GM19043 (cell line): ENCODE measurements around the gene GABRG3.

Experiments used
- ATAC-seq: cut with Tn5 transposase; IDR thresholded peaks from one replicate; pipeline ENCODE4 v1.9.1; 2021; ENCODE audit warnings: low read depth; ENCODE audit not compliant: unreplicated experiment

The GABRG3 gene

DNA sequence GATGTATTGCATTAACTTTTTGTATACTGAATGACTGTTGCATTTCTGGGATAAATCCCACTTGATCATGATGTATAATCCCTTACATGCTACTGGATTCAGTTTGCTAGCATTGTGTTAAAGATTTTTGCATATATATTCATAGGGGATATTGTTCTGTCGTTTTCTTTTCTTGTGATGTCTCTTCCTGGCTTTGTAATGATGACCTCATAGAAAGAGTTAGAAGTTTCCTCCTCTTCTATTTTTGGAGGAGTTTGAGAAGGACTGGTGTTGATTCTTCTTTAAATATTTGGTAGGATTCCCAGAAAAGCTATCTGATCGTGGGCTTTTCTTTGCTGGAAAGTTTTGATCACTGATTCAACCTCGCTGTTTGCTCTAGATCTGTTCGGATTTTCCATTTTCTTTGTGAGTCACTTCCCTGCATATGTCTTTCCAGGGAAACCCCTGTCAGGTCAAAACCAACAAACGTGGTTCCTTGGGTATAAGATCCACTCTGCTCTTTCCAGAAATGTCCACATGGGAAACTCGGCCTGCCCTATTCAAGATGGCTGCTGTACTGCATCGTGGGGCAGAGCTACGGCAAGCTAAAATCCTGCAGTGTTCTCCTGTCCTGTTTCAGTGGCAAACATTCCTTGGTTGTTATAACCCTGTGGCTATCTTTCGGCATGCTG is 120.4 kb downstream of the GABRG3 start:
- no peak for ATAC-seq

- ATAC-seq = no peak
Measured at GRCh38 chr15:27092390-27092789, 121.4 kb downstream of the GABRG3 start.

DNA sequence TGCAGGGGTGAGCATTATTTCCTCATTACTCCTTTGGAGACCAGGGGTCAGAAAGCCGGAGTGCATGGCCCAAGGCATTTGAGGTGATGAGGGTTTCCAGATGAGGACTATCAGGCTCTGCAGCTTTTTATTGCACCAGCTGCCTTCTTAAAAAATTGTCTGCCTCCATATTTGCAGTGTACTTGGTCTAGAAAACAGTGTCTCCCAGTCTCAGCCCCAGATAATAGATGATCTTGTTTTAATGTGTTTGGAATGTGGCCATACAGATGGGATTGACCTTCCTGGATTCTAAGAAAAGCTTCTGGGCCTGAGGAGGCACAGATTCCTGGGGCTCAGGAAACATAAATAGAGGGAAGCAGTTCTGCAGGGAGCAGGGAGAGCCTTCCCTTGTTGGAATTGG is 123.3 kb downstream of the GABRG3 start:
- ATAC-seq = no peak

DNA sequence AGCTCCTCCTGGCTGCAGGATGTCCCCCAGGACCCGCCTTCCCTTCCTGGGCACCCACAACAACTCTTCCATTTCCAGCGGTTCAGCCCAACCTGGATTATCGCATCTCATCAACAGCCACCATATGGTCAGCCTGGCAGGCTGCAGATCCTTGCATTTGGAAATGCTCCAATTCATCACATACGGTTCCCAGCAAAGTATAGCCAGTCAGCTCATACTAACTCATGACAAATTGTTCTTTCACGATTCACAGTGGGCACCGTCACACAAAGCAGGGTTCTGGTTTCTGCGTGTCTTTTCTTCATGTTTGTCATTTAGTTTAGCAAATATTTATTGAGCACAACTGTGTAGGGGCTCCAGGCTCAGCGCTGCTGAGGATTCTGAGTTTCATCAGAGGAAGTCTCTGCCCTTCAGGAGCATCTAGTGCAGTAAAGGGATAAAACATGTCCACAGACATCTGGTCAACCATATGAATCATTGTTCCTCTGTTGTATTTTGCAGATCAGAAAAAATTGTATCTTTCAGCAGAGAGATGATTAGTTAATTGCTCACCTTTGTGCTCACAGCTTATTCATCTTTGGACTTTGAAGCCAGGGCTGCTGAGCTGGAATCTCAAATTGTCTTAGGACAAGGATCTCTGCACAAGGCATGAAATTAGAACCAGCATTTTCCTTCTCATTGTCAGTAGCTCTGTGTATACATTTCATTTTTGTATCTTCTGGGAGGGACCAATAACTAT is 125.1 kb downstream of the GABRG3 start:
- no peak for ATAC-seq

- no peak for ATAC-seq
Measured at GRCh38 chr15:27097506-27097905, 126.5 kb downstream of the GABRG3 start.

- ATAC-seq = no peak
Measured at GRCh38 chr15:27101982-27102381, 131.0 kb downstream of the GABRG3 start.

DNA sequence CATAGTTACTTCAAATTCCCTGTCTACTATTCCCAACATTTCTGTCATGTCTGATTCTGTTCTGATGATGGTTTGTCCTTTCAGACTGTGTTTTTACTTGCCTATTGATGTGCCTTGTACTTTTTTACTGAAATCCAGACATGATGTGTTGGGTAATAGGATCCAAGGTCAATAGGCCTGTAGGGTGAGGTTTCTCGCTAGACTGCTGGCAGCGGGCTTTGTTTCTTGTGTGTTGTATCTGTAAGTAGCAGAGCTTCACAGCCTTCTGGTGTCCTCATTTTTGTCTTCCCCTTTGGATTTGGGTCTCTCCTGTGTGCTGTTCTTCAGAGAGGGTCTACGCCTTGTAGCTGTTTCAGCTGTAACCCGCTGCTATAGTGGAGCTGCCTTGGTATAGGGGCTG is 140.3 kb downstream of the GABRG3 start:
- ATAC-seq = no peak

- no peak for ATAC-seq
Measured at GRCh38 chr15:27114473-27114872, 143.5 kb downstream of the GABRG3 start.

DNA sequence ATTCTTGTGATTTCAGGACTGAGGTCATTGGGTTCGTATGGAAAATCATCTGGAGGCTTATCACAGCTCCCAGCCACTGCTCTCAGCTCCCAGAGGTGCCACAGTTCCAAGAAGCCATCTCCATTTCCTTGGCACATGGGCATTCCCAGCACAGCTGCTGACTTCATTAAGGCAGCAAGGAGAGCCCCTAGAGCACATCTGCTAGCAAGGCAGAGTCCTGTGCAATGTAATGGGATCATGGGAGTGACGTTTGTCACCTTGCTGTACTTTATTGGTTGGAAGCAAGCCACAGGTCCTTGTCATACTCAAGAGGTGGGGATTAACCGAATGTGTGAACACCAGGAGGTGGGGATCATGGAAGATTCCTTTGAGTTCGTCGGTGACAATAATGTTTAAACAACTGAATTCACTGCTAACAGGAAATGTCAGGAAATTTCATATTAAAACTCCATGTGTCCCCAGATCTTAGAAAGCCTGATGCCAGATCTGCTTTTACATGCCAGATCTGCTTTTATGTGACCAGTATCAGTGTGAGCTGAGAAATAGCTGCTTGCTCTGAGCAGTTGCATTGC is 148.8 kb downstream of the GABRG3 start:
- ATAC-seq = no peak

GRCh38 chr15:27121672-27122071 is 150.7 kb downstream of the GABRG3 start:
- ATAC-seq = no peak

DNA sequence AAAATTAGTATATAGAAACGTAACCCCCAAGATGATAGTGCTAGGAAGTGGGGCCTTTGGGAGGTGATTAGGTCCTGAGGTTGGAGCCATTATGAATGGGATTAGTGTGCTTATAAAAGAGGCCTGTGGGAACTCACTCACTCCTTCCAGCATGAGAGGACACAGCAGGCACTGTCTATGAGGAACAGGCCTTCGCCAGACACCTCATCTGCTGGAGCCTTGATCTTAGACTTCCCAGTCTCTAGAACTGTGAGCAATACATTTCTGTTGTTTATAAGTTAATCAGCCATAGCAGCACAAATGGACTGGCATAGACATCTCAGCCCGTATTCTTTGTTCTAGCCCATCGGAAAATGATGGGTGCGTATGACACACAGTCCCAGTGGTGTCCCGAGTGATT is 152.3 kb downstream of the GABRG3 start:
- no peak for ATAC-seq

DNA sequence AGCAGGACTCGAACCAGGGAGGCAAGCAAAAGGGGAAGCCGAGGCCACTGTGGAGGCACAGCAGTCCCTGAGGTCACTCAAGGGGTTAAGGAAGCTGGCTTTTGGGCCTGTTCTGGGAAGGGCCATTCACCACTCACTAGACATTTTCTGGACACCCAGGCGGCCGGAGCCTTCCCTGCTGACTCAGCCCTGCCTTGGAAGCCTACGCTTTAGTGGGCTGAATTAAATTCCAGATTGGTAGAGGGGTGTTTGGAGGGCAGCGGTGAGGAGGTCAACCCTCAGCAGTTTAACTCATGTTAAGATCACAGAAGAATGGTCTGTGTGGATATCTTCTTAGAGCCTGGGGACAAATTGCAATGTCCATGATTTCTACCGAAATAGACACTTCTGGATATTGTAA is 152.8 kb downstream of the GABRG3 start:
- ATAC-seq = no peak

DNA sequence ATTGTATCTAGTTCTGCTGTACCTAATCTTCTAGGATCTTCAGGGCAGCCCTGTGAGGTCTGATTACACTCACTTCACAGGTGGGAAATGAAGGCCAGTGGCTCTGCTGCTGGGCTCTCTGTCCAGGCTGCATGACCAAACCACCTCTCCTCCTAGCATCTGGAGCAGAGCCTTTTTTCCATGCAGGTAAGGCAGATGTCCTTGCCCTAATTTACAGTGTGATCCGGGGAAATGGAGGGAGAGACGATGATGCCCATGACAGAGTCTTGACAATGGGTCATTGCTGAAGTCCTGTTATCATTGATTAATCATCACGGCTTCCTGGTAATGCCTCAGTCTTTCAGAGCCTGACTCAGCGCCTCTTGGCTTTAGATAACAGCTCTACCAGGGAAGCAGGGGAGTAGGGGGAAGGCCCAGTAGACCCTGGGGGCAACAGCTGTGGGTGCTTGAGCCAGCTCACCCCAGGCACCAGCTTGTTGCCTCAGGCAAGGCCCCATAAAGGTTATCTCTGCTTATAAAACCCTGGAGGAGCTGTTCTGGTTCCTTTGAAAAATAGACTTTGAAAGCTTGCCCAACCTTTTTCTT is 153.4 kb downstream of the GABRG3 start:
- ATAC-seq = no peak

- ATAC-seq = no peak
Measured at GRCh38 chr15:27125185-27125584, 154.2 kb downstream of the GABRG3 start.

DNA sequence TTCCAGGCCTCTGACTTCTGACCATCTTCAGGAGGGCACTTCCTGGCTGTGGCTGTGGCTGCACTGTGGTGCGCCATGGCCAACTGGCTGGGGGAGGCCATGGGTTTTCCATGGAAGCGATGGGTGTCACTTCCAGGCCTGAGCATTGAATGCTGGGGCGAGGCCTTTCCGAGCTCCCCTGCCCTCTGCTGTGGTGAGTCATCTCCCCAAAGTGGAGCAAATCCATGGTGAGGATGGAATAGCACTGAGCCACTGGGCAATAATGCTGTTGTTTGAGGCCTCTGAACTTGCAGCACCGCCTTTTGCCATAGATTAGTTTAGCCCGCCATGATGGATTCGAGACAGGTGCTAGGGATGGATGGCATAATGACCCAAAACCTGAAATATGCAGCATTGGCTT is 155.5 kb downstream of the GABRG3 start:
- no peak for ATAC-seq

GRCh38 chr15:27127815-27128570 is 157.0 kb downstream of the GABRG3 start:
- no peak for ATAC-seq

DNA sequence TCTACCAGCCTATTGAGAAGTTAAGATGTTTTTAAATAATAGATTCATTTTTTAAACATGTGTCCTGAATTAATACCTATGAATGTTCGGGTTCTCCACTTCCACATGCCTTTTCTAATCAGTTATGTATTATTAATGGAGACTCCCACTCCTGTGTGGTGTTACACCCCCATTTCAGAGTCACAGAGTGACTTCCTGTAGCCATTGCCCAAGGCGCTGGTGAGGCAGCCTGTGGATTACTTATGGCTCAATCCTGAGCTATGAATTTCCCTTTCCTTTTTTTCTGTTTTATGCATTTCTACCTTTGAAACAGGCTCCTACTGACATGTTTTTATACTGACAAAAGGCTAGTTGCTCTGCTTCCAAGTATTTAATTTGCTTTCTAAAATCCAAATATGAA is 162.3 kb downstream of the GABRG3 start:
- no peak for ATAC-seq

GRCh38 chr15:27134481-27134880 is 163.5 kb downstream of the GABRG3 start:
- no peak for ATAC-seq

DNA sequence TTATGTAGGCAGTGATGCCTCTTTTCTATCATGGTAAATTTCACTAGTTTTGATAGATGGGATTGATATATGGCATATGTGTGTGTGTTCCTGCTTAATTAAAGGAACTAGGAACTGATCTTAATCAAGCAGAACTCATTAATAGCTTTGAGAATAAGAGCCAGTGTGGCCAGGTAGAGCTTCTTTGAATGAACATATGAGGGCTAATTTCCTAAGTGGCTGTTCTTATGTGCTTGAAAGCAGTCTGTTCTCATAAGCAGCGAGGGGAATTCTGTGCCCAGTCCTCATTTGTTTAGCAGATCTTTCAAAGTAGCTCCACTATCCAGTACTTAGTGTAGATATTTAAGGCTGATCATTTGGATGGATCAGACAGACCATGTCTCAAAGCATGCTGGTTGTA is 164.2 kb downstream of the GABRG3 start:
- ATAC-seq = no peak

DNA sequence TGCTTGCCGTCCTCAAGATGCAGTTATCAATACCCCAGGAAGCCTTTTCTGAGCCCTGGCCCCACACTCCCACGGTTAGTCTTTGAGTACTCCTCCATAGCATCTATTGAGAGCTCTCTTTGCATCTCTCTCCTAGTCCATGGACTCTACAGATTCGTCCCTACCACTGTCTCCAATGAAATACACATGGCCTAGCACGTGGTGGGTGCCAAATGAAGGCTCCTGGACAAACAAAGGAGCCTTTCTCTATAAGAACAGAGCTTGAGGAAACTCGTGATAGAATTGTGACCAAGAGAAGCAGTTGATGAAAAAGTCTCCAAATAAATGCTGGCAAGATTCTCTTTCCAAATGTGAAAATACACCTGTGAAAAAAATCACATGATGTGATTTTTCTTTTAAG is 166.1 kb downstream of the GABRG3 start:
- ATAC-seq = no peak

GRCh38 chr15:27165590-27165989 is 194.6 kb downstream of the GABRG3 start:
- no peak for ATAC-seq
